HepG2 (cell line): Measurements from ENCODE around the gene EIF3L. TPM values are rescaled to one million over a fixed set of nuclear protein-coding genes. Genes with fewer than 3 reads are reported as not detected.

Experiments used
- ATAC-seq: fragments of 200-7000 bp; cut with Tn5 transposase; 3 replicates; pipeline ENCODE4 v1.9.1; 2020; ENCODE audit warnings: mild to moderate bottlenecking, moderate library complexity
- BruUV-seq: library from RNA; stranded (reverse); fragments of 400-500 nt; replicated peaks from 2 replicates; lab custom pipeline; 2021; lab: Mats Ljungman, UMichigan
- CTCF ChIA-PET: fragments of 300-600 bp; formaldehyde crosslinking; extraction: SDS; loops from one replicate; lab custom pipeline; 2021; ENCODE audit warnings: low total read pairs, inconsistent platforms, low intra/inter-chr PET ratio; lab: Yijun Ruan, JAX
- POLR2A ChIA-PET: fragments of 350-600 bp; sonication (Branson Sonifier 250); formaldehyde crosslinking; loops from one replicate; lab custom pipeline; 2020; ENCODE audit warnings: antibody characterized with exemption, inconsistent platforms; lab: Yijun Ruan, JAX
- DNase-seq: peaks from one replicate; pipeline ENCODE4 v3.0.0-alpha.2; 2015; ENCODE audit warnings: low spot score
- FAIRE-seq: peaks from 3 replicates; lab custom pipeline; 2011; peaks lifted over from hg19 to GRCh38; lab: Jason Lieb, UNC
- H2AFZ ChIP-seq: one replicate; pipeline ENCODE4 v1.6.1; 2011; ENCODE audit warnings: low read length, inconsistent platforms
- H3K27ac ChIP-seq: fragments of 300-600 bp; 3 replicates; pipeline ENCODE4 v1.8.0; 2011; ENCODE audit warnings: mixed run types, mild to moderate bottlenecking, mixed read lengths, low read length, inconsistent platforms; ENCODE audit not compliant: insufficient read depth; ENCODE audit errors: extremely low read length
- H3K27me3 ChIP-seq, 2 experiments: fragments of 200-600 bp in 1 of 2; 2 replicates in 1 of 2; 3 replicates in 1 of 2; pipeline versions ENCODE4 v1.6.0 to v1.8.0; 2011; ENCODE audit warnings: low read length in 2 of 2, mild to moderate bottlenecking in 2 of 2, moderate library complexity in 2 of 2, inconsistent platforms in 1 of 2; ENCODE audit not compliant: insufficient read depth in 2 of 2, control insufficient read depth in 1 of 2
- H3K36me3 ChIP-seq, 2 experiments: fragments of 200-600 bp in 1 of 2; replicated peaks in 1 of 2; 2 replicates in 1 of 2; 3 replicates in 1 of 2; pipeline versions ENCODE4 v1.5.1 to v1.8.0; 2011; ENCODE audit warnings: low read length in 2 of 2, inconsistent platforms in 1 of 2; ENCODE audit not compliant: insufficient read depth in 2 of 2, control insufficient read depth in 1 of 2
- H3K4me1 ChIP-seq: 2 replicates; pipeline ENCODE4 v1.5.1; 2012; ENCODE audit warnings: low read length, inconsistent platforms; ENCODE audit not compliant: insufficient read depth
- H3K4me2 ChIP-seq: 2 replicates; pipeline ENCODE4 v1.6.0; 2011; ENCODE audit warnings: low read depth, low read length, inconsistent platforms
- H3K4me3 ChIP-seq, 3 experiments: fragments of 200-600 bp in 1 of 3; sonication (generic), shearing (Covaris generic) in 1 of 3; replicated peaks in 1 of 3; 2 replicates each; pipeline ENCODE4 v1.5.1; 2011 to 2016; ENCODE audit warnings: low read length in 3 of 3, inconsistent platforms in 2 of 3, low read depth in 2 of 3, mild to moderate bottlenecking in 2 of 3, control low read depth in 1 of 3, mixed read lengths in 1 of 3; ENCODE audit not compliant: insufficient read depth in 1 of 3
- H3K79me2 ChIP-seq: one replicate; pipeline ENCODE4 v1.6.1; 2011; ENCODE audit warnings: low read length, inconsistent platforms; ENCODE audit not compliant: insufficient read depth
- H3K9ac ChIP-seq: 2 replicates; pipeline ENCODE4 v1.6.0; 2011; ENCODE audit warnings: mild to moderate bottlenecking, low read depth, low read length, inconsistent platforms; ENCODE audit not compliant: insufficient read depth
- H3K9me3 ChIP-seq: 2 replicates; pipeline ENCODE4 v1.5.1; 2012; ENCODE audit warnings: mild to moderate bottlenecking, low read length
- H4K20me1 ChIP-seq: 2 replicates; pipeline ENCODE4 v1.6.0; 2011; ENCODE audit warnings: inconsistent platforms, mild to moderate bottlenecking, low read length, moderate library complexity; ENCODE audit not compliant: insufficient read depth
- AGO2 ChIP-seq: fragments of 200-400 bp; formaldehyde crosslinking; optimal IDR thresholded peaks from 2 replicates; pipeline ENCODE3; 2017; ENCODE audit warnings: mild to moderate bottlenecking, low read depth, low read length, moderate library complexity
- EZH2 ChIP-seq: conservative IDR thresholded peaks from 2 replicates; pipeline ENCODE4 v1.6.1; 2012; ENCODE audit warnings: mild to moderate bottlenecking, low read depth, low read length, moderate library complexity
- HMGXB4 ChIP-seq, 2 experiments: sonication (generic) in 1 of 2; formaldehyde crosslinking in 1 of 2; IDR thresholded peaks; 2 replicates each; pipeline versions ENCODE4 v1.4.0 to v1.6.1; 2018 to 2020; ENCODE audit warnings: missing genetic modification reagents in 2 of 2, borderline replicate concordance in 1 of 2, low read depth in 1 of 2, mild to moderate bottlenecking in 1 of 2, missing biosample characterization in 1 of 2
- KAT2B ChIP-seq: fragments of 150-350 bp; IDR thresholded peaks from 2 replicates; pipeline ENCODE4 v1.6.1; 2014; ENCODE audit warnings: low read depth, low read length, borderline replicate concordance
- KDM5B ChIP-seq: sonication (generic); formaldehyde crosslinking; IDR thresholded peaks from 2 replicates; pipeline ENCODE4 v1.4.0; 2020; ENCODE audit warnings: missing genetic modification reagents, mild to moderate bottlenecking, borderline replicate concordance
- KIAA2018 ChIP-seq: sonication (generic); formaldehyde crosslinking; IDR thresholded peaks from 2 replicates; pipeline ENCODE4 v1.5.0; 2020; ENCODE audit warnings: mild to moderate bottlenecking, missing genetic modification reagents, borderline replicate concordance
- NFIB ChIP-seq: sonication (generic); formaldehyde crosslinking; IDR thresholded peaks from 2 replicates; pipeline ENCODE4 v1.9.0; 2021; ENCODE audit warnings: missing genetic modification reagents, mild to moderate bottlenecking, borderline replicate concordance
- ZBTB33 ChIP-seq: sonication (generic); formaldehyde crosslinking; IDR thresholded peaks from 2 replicates; pipeline ENCODE4 v1.4.0; 2020; ENCODE audit warnings: missing genetic modification reagents
- ZBTB38 ChIP-seq: sonication (generic); formaldehyde crosslinking; IDR thresholded peaks from 2 replicates; pipeline ENCODE4 v1.5.1; 2020; ENCODE audit warnings: mild to moderate bottlenecking, missing genetic modification reagents
- ZNF777 ChIP-seq: sonication (generic); formaldehyde crosslinking; IDR thresholded peaks from 2 replicates; pipeline ENCODE4 v1.4.0; 2020; ENCODE audit warnings: missing genetic modification reagents
- WGBS: methylation state at CpG from one replicate; pipeline ENCODE4 v1.1.6; 2017; ENCODE audit warnings: low lambda C conversion rate; 5-methylcytosine and 5-hydroxymethylcytosine counted together
- in situ Hi-C: cut with HindIII; loops from 2 replicates; pipeline ENCODE4 v1.10.0; 2017; ENCODE audit warnings: low pct_unique_long_range_greater_than_20kb; ENCODE audit not compliant: extremely low pct_ligation_motif_present
- intact Hi-C: fragments of 100-400 bp; cut with micrococcal nuclease; formaldehyde crosslinking; loops from one replicate; pipeline ENCODE4 v1.10.0; 2022; ENCODE audit not compliant: unreplicated experiment
- polyA plus RNA-seq, 8 experiments: library from polyadenylated mRNA; depleted of rRNA in 3 of 8; stranded (reverse) in 7 of 8; unstranded in 1 of 8; fragments of >200 nt; fragmentation: Illumina TruSeq in 4 of 8; extraction: Trizol in 4 of 8; gene quantifications; 2 replicates each; pipeline versions ENCODE4 v1.2.1 to v1.2.3, GENCODE V29; 2011 to 2016; ENCODE audit warnings: low read depth in 4 of 8, missing spikeins in 1 of 8, mixed read lengths in 1 of 8; ENCODE audit not compliant: insufficient read depth in 1 of 8
- total RNA-seq, 5 experiments: library from RNA; depleted of rRNA; stranded (reverse); fragments of >200 nt; fragmentation: Illumina TruSeq; extraction: Trizol; gene quantifications; 2 replicates each; pipeline ENCODE4 v1.2.3, GENCODE V29; 2016; ENCODE audit warnings: low read depth in 1 of 5

The EIF3L gene
- total and polyA plus RNA-seq, 2 of the 13 experiments (the other 11 are each of a cell fraction or from before 2014, with no cell fraction given), result 514 to 793 TPM

- in situ Hi-C loops (no loop called here), intact Hi-C loops (no loop called here)
- H3K9me3 ChIP-seq, result no peaks in the 10 kb centered on the region
- no TSS peak for BruUV-seq
- H3K36me3 ChIP-seq, result peaks cover 2 to 9% of the 10 kb centered on the region in 2 experiments; a peak in 1 of 5 replicates
- H3K4me3 ChIP-seq, result no peak overlapping the region
- H3K4me2 ChIP-seq, result no peak overlapping the region
- ATAC-seq, result no peak
- no peaks in the 10 kb centered on the region for H4K20me1 ChIP-seq
- ChIA-PET CTCF (no interaction called here), POLR2A (interaction anchor here (2.5 kb wide), 1 partner anchor 13 kb away, joined by 7 read pairs; no protein-coding TSS in a partner anchor)
- no peaks in the 10 kb centered on the region for H3K27me3 ChIP-seq
- no peak overlapping the region for H2AFZ ChIP-seq
- H3K27ac ChIP-seq, result no peak overlapping the region
- WGBS, result 95% methylated on average over 12 of the region's 15 CpGs
- TF ChIP-seq KIAA2018 (CRISPR knock-in tag) (no peak), AGO2 (peak; percentile 61), HMGXB4 (CRISPR knock-in tag; IDR thresholded peaks at IDR 0.05; ENCODE audit: borderline replicate concordance in 1 of 2, low read depth in 1 of 2) (no peak), NFIB (CRISPR knock-in tag) (no peak), KAT2B (no peak), KDM5B (CRISPR knock-in tag) (no peak), ZBTB33 (CRISPR knock-in tag) (peak; percentile 76), EZH2 (no peak), ZNF777 (no peak), ZBTB38 (CRISPR knock-in tag) (0 out of 2 replicates have a peak, but pooled peaks have one; percentile 47)
- peaks cover 8% of the 10 kb centered on the region for H3K79me2 ChIP-seq
- no peak for FAIRE-seq
- peaks cover 12% of the 10 kb centered on the region for H3K4me1 ChIP-seq
- H3K9ac ChIP-seq, result no peak overlapping the region
- no peak for DNase-seq
Measured at GRCh38 chr22:37910890-37911672, 61.9 kb downstream of the EIF3L start.
